H7 (cell line): ENCODE measurements around the gene LAMB4. TPM values are rescaled to one million over a fixed set of nuclear protein-coding genes. Genes with fewer than 3 reads are reported as not detected.

ENCODE experiments used
- DNase-seq: peaks from one replicate; pipeline ENCODE4 v3.0.0; 2012
- H3K27me3 ChIP-seq: 2 replicates; pipeline ENCODE4 v1.6.0; 2011; ENCODE audit warnings: mild to moderate bottlenecking, low read length; ENCODE audit not compliant: control insufficient read depth, insufficient read depth
- H3K36me3 ChIP-seq: replicated peaks from 2 replicates; pipeline ENCODE4 v1.5.1; 2011; ENCODE audit warnings: low read length; ENCODE audit not compliant: control insufficient read depth, insufficient read depth
- H3K4me3 ChIP-seq: 2 replicates; pipeline ENCODE4 v1.5.1; 2011; ENCODE audit warnings: low read depth, mild to moderate bottlenecking, control low read depth, low read length, moderate library complexity; ENCODE audit not compliant: insufficient read depth
- total RNA-seq: library from RNA; depleted of rRNA; stranded (reverse); fragments of >200 nt; shearing (Covaris generic); gene quantifications from 2 replicates; pipeline ENCODE4 v1.2.3, GENCODE V29; 2014

Gene LAMB4
- total RNA-seq, 1 experiment from 2014 or later, result not detected

DNA sequence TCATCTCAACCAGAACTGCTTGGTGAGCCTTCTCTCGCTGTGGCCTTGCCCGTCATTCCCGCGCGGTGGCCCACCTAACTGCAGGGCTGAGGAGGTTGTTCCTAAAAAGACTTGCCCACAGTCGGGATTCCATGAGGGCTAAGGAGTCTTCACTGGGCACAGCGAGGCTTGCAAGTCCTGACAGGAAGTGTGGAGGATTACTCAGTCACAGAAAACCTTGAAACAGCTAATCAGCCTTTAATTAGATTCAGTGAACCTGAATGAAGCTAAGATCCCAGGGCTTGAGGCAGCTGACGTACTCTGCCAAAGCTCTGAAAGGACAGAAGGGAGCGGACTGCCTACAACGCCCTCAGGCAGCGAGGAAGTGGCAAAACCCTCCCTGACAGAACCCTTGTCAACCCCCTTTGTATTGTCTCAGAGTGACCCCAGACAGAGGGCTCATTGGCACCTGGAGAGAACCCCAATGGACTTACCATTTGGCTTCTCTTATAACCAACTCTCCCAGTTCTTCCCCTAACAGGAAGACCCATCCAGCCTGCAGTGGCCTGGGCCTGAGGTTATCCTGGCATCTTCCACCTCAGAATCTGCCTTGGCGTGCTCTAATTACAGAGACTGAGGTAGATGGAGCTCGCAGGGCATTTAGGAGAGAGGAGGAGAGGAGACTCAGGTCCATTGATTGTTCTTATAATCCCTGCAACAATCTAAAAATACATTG is 2.5 kb upstream of the LAMB4 start:
- Histone ChIP-seq H3K27me3 (no peaks in the 10 kb centered on the region), H3K4me3 (no peak overlapping the region), H3K36me3 (no peaks in the 10 kb centered on the region)
- DNase-seq, result no peak

DNA sequence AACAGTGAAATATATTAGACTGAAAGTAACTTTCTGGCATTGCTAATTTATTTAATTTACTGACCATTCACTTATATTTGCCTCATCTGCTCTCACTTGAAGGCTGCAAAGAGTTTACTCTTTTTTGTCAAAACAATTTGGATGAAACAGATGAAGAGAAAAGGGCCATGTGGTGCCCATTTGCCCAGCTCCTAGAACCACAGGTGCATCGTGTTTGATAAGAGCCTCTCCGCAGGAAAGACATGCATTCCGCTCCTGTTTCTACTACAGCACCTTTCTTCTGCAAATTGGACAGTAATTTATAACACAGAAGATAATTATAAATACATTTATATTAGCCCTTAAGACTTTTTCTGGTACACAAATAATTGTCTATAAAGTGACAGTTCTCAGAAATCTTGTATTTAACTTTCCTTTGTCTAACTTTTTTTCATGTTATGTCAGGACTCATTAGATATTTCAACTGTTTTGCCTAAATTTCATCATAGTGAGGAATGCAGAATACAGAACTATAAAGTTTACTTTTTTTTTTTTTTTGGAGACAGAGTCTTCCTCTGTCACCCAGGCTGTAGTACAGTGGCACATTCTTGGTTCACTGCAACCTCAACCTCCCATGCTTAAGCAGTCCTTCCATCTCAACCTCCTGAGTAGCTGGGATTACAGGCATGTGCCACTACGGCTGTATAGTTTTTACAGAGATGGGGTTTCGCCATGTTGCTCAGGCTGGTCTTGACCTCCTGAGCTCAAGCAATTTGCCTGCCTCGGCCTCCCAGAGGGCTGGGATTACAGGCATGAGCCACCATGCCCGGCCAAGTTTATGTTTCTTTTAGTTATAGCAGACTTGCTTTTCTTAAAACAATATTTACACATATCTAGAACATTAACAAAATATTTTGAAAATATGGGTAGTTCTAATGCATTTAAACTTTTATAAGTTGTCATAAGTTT is 869 bp downstream of the LAMB4 start:
- Histone ChIP-seq H3K36me3 (no peaks in the 10 kb centered on the region), H3K27me3 (no peaks in the 10 kb centered on the region), H3K4me3 (no peak overlapping the region)
- DNase-seq, result no peak

DNA sequence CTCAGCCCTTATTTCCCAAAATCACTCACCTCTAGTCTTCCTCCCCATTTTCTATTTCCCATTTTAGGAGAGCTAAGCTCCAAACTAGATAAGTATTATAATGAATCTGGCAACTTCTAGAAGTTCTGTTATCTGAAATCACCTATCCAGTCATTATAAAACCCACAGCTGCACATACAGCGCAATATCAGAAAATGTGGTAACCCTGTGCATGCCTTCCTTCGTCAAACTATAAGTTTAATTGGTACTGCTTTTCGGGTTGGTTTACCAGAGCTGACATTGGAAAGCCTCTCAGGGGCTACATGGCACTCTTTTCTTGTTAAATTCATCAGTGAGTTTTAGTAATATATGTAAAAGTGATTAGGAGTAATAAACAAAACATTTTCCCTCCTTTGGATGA is 1.6 kb downstream of the LAMB4 start:
- Histone ChIP-seq H3K36me3 (no peaks in the 10 kb centered on the region), H3K27me3 (no peaks in the 10 kb centered on the region), H3K4me3 (no peak overlapping the region)
- DNase-seq, result no peak

- DNase-seq, result no peak
- Histone ChIP-seq H3K36me3 (no peaks in the 10 kb centered on the region), H3K4me3 (no peak overlapping the region), H3K27me3 (no peaks in the 10 kb centered on the region)
Measured at GRCh38 chr7:108127461-108127860, 2.7 kb downstream of the LAMB4 start.

DNA sequence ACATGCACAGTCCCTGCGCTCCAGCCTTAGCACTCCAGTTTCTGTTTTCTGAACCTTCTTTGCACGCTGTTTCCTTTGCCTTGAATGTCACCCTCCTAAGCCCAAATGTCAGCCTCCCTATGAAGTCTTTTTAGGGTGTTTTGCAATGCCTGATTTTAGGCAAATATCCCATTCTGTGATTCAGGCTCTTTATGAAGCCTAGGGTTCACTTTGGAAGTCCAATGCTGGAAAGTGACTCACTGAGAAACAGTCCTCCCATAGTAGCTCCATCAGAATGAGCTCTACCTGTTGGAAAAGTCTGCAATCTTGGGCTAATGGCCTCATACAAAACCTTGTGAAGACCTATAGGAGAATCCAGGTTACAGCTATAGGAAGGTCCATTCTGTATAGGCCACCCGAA is 5.3 kb downstream of the LAMB4 start:
- no peak overlapping the region for H3K4me3 ChIP-seq
- no peaks in the 10 kb centered on the region for H3K27me3 ChIP-seq
- no peaks in the 10 kb centered on the region for H3K36me3 ChIP-seq
- DNase-seq, result no peak

DNA sequence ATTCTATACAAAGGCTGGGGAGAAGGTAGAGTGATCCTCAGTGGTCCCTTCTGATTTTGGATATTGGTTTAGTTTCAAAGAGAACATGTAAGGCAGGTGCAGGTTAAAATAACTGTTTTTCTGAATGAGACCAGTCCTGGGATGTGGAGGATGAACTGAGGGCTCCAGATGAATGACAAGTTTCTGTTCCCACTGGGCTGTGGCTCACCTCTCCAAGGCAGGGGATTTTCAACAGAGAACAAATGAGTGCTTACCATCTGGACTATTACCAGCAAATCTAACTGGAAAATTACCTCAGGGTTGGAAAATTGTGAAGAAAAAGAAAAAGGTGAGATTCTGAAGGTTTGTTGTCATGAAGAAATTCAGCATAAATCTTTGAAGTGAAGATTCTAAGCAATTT is 8.0 kb downstream of the LAMB4 start:
- no peak for DNase-seq
- Histone ChIP-seq H3K4me3 (no peak overlapping the region), H3K27me3 (no peaks in the 10 kb centered on the region), H3K36me3 (no peaks in the 10 kb centered on the region)

GRCh38 chr7:108120933-108121332 is 9.2 kb downstream of the LAMB4 start:
- Histone ChIP-seq H3K36me3 (no peaks in the 10 kb centered on the region), H3K27me3 (no peaks in the 10 kb centered on the region), H3K4me3 (no peak overlapping the region)
- no peak for DNase-seq

- DNase-seq, result no peak
- Histone ChIP-seq H3K27me3 (no peaks in the 10 kb centered on the region), H3K36me3 (no peaks in the 10 kb centered on the region), H3K4me3 (no peak overlapping the region)
Measured at GRCh38 chr7:108120196-108120595, 10.0 kb downstream of the LAMB4 start.

DNA sequence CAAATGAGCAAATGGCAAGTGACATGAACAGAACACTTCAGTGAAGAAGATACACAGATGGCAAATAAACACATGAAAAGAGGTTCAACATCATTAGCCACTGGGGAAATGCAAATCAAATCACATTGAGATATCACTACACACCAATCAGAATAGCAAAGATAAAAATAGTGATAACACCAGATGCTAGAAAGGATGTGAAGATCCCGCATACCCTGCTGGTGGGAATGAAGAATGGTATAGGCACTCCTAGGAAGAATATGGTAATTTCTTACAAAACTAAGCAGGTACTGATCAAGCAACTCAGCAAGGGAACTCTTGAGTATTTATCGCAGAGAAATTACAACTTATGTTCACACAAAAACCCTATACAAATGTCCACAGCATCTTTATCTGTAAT is 11.2 kb downstream of the LAMB4 start:
- DNase-seq, result no peak
- H3K27me3 ChIP-seq, result no peaks in the 10 kb centered on the region
- H3K4me3 ChIP-seq, result no peak overlapping the region
- no peaks in the 10 kb centered on the region for H3K36me3 ChIP-seq

- Histone ChIP-seq H3K36me3 (no peaks in the 10 kb centered on the region), H3K4me3 (no peak overlapping the region), H3K27me3 (no peaks in the 10 kb centered on the region)
- DNase-seq, result peak; percentile 35
Measured at GRCh38 chr7:108114117-108114841, 15.9 kb downstream of the LAMB4 start.

- H3K27me3 ChIP-seq, result no peaks in the 10 kb centered on the region
Measured at GRCh38 chr7:108112683-108113082, 17.5 kb downstream of the LAMB4 start.

DNA sequence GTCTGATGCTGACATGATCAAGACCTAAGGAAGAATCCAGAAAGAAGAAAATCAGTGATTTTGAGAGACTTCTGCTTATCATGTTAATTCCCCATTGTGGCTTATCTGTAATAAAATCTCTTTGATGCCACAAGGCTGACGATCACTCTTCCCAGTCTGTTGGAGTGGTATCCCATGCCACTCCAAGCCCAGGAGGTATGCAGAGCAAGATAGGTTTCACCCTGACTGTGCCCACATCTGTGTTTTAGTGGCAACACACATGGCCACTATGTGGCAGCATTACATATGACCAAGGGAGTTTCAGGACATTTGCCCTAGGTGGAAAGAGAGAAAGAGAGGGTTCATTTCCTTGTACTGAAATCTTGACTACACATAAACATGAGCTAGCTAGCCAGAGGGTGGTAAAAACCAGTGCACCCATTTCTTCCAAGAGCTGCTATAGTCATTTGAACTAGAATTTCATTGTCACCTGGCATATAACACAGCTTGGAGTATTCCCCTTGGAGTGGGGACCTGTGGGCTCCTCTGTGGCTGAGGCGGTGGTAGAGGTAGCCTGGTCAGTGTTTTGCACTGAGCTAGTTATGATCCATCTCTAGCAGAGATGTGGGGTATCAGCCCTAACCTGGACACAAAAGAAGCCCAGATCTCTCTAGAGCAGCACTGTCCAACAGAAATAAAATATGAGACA is 20.8 kb downstream of the LAMB4 start:
- no peak for DNase-seq
- Histone ChIP-seq H3K4me3 (no peak overlapping the region), H3K27me3 (no peaks in the 10 kb centered on the region), H3K36me3 (no peaks in the 10 kb centered on the region)

More at GRCh38 chr7:108112683-108113082, 17.5 kb downstream of the LAMB4 start:
- Histone ChIP-seq H3K36me3 (no peaks in the 10 kb centered on the region), H3K4me3 (no peak overlapping the region)
- no peak for DNase-seq

GRCh38 chr7:108108131-108108530 is 22.0 kb downstream of the LAMB4 start:
- H3K4me3 ChIP-seq, result no peak overlapping the region
- DNase-seq, result no peak
- H3K27me3 ChIP-seq, result no peaks in the 10 kb centered on the region
- H3K36me3 ChIP-seq, result no peaks in the 10 kb centered on the region

- Histone ChIP-seq H3K36me3 (no peaks in the 10 kb centered on the region), H3K4me3 (no peak overlapping the region), H3K27me3 (no peaks in the 10 kb centered on the region)
- DNase-seq, result no peak
Measured at GRCh38 chr7:108104324-108104723, 25.8 kb downstream of the LAMB4 start.
